GM12878 (cell line): ENCODE data around the gene INTS7. TPM values are rescaled to one million over a fixed set of nuclear protein-coding genes. Genes with fewer than 3 reads are reported as not detected.

Experiments used
- ATAC-seq: fragments of 200-7000 bp; cut with Tn5 transposase; 3 replicates; pipeline ENCODE4 v1.9.1; 2020; ENCODE audit warnings: mild to moderate bottlenecking, moderate library complexity
- BruUV-seq: library from RNA; stranded (reverse); fragments of 400-500 nt; replicated peaks from 2 replicates; lab custom pipeline; 2021; lab: Mats Ljungman, UMichigan
- CTCF ChIA-PET: fragments of 300-600 bp; sonication (Branson Sonifier 250); formaldehyde crosslinking; extraction: SDS; loops from one replicate; lab custom pipeline; 2021; ENCODE audit warnings: inconsistent platforms; lab: Yijun Ruan, JAX
- POLR2A ChIA-PET: fragments of 350-600 bp; formaldehyde crosslinking; extraction: SDS; loops from one replicate; lab custom pipeline; 2021; ENCODE audit warnings: inconsistent platforms; lab: Charles Lee
- RAD21 ChIA-PET: fragments of 300-600 bp; sonication (Branson Sonifier 250); formaldehyde crosslinking; loops from one replicate; lab custom pipeline; 2023; ENCODE audit warnings: antibody characterized with exemption; ENCODE audit not compliant: unreplicated experiment; lab: Charles Lee
- SMC1A ChIA-PET: fragments of 300-600 bp; sonication (Branson Sonifier 250); formaldehyde crosslinking; loops from one replicate; lab custom pipeline; 2023; ENCODE audit not compliant: unreplicated experiment, uncharacterized antibody; lab: Charles Lee
- DNase-seq: peaks from one replicate; pipeline ENCODE4 v3.0.0-alpha.2; 2011; ENCODE audit warnings: low read depth, low spot score
- FAIRE-seq: peaks from 3 replicates; lab custom pipeline; 2011; peaks lifted over from hg19 to GRCh38; lab: Jason Lieb, UNC
- H2AFZ ChIP-seq: 2 replicates; pipeline ENCODE4 v1.6.0; 2011; ENCODE audit warnings: low read depth, low read length, control low read depth; ENCODE audit not compliant: control insufficient read depth
- H3K27ac ChIP-seq: 2 replicates; pipeline ENCODE4 v1.5.1; 2011; ENCODE audit warnings: control low read depth; ENCODE audit not compliant: control insufficient read depth, insufficient read depth
- H3K27me3 ChIP-seq, 2 experiments: replicated peaks in 1 of 2; 2 replicates each; pipeline versions ENCODE4 v1.6.0 to v1.6.1; 2011; ENCODE audit warnings: low read length in 1 of 2; ENCODE audit not compliant: control insufficient read depth in 2 of 2, insufficient read depth in 2 of 2
- H3K36me3 ChIP-seq, 2 experiments: 2 replicates each; pipeline ENCODE4 v1.5.1; 2011; ENCODE audit warnings: low read length in 1 of 2; ENCODE audit not compliant: control insufficient read depth in 2 of 2, insufficient read depth in 2 of 2
- H3K4me1 ChIP-seq: 2 replicates; pipeline ENCODE4 v1.6.1; 2011; ENCODE audit warnings: mild to moderate bottlenecking, low read length, moderate library complexity, mixed read lengths; ENCODE audit not compliant: control insufficient read depth, insufficient read depth
- H3K4me2 ChIP-seq: 2 replicates; pipeline ENCODE4 v1.6.0; 2011; ENCODE audit warnings: control low read depth; ENCODE audit not compliant: control insufficient read depth, insufficient read depth
- H3K4me3 ChIP-seq: fragments of 200-600 bp; sonication (generic); 2 replicates; pipeline ENCODE4 v1.5.1; 2016
- H3K79me2 ChIP-seq: 2 replicates; pipeline ENCODE4 v1.6.0; 2011; ENCODE audit warnings: low read length; ENCODE audit not compliant: control insufficient read depth, insufficient read depth
- H3K9ac ChIP-seq: 2 replicates; pipeline ENCODE4 v1.8.0; 2011; ENCODE audit warnings: low read length, control low read depth, mixed read lengths; ENCODE audit not compliant: control insufficient read depth, insufficient read depth
- H3K9me3 ChIP-seq: replicated peaks from 3 replicates; pipeline ENCODE4 v1.5.1; 2011; ENCODE audit warnings: mild to moderate bottlenecking, low read length; ENCODE audit not compliant: control insufficient read depth, insufficient read depth
- H4K20me1 ChIP-seq: 2 replicates; pipeline ENCODE4 v1.6.0; 2011; ENCODE audit not compliant: control insufficient read depth, insufficient read depth
- ZNF687 ChIP-seq: fragments of 450-650 bp; IDR thresholded peaks from 2 replicates; pipeline ENCODE4 v1.6.1; 2017; ENCODE audit warnings: mild to moderate bottlenecking, moderate library complexity
- WGBS: methylation state at CpG from one replicate; pipeline ENCODE4 v1.1.6; 2016; ENCODE audit warnings: low lambda C conversion rate; ENCODE audit not compliant: insufficient replicate concordance, insufficient coverage; ENCODE audit errors: missing lambda C conversion rate; 5-methylcytosine and 5-hydroxymethylcytosine counted together
- in situ Hi-C: fragments of 300-500 bp; cut with MboI; formaldehyde crosslinking; loops from 9 replicates; pipeline ENCODE4 v1.14.3; 2018; ENCODE audit warnings: mixed read lengths
- intact Hi-C: fragments of 100-400 bp; cut with micrococcal nuclease; formaldehyde crosslinking; loops from one replicate; pipeline ENCODE4 v1.14.2; 2022; ENCODE audit not compliant: unreplicated experiment
- polyA plus RNA-seq, 11 experiments: library from polyadenylated mRNA; depleted of rRNA in 4 of 11; unstranded in 6 of 11; stranded (reverse) in 5 of 11; fragments of >200 nt; fragmentation: Nextera tagmentation in 4 of 11; fragmentation: Illumina TruSeq in 1 of 11; extraction: Ambion mirVana in 4 of 11; extraction: Trizol in 1 of 11; gene quantifications; 1 replicate in 1 of 11; 2 replicates in 10 of 11; pipeline versions ENCODE4 v1.2.1 to v1.2.3, GENCODE V29; 2011 to 2016; ENCODE audit warnings: inconsistent platforms in 2 of 11, missing spikeins in 2 of 11, low read depth in 1 of 11
- total RNA-seq, 4 experiments: library from RNA; depleted of rRNA in 3 of 4; stranded (reverse); fragments of >200 nt in 3 of 4; fragmentation: Illumina TruSeq in 1 of 4; extraction: Trizol in 1 of 4; gene quantifications; 2 replicates each; pipeline versions ENCODE4 v1.2.1 to v1.2.3, GENCODE V29; 2013 to 2021
- TF ChIP-seq, protein P1 (sequence below): fragments of 450-650 bp; IDR thresholded peaks from 2 replicates; pipeline ENCODE4 v1.6.1; 2018; ENCODE audit warnings: borderline replicate concordance, mild to moderate bottlenecking; ENCODE audit not compliant: partially characterized antibody

The INTS7 gene
- total and polyA plus RNA-seq, 10 of the 15 experiments (the other 5 are each of a cell fraction or from before 2014, with no cell fraction given): 17.1 to 49.1 (median 26.8) TPM

DNA sequence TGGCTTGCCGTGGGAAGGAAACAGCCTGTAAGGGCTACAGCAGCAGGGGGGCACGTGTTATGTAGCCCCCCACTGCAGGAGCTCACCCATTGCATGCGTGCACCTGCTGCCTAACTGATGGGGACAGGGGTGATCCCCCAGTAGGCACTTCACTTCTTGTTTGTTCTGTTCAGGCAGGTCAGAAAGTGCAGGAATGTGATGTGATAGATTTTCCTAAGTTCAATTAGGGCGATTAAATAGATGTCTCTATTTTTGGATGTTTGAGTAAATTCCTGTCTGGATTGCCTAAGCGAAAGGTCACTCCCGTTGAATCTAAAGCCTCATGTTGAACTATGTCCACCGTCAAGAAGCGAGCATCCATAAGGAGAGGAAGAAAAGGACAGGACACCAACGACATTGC is 126.0 kb downstream of the INTS7 start:
- ATAC-seq: no peak
- no peaks in the 10 kb centered on the region for H3K36me3 ChIP-seq
- TF ChIP-seq, protein P1, sequence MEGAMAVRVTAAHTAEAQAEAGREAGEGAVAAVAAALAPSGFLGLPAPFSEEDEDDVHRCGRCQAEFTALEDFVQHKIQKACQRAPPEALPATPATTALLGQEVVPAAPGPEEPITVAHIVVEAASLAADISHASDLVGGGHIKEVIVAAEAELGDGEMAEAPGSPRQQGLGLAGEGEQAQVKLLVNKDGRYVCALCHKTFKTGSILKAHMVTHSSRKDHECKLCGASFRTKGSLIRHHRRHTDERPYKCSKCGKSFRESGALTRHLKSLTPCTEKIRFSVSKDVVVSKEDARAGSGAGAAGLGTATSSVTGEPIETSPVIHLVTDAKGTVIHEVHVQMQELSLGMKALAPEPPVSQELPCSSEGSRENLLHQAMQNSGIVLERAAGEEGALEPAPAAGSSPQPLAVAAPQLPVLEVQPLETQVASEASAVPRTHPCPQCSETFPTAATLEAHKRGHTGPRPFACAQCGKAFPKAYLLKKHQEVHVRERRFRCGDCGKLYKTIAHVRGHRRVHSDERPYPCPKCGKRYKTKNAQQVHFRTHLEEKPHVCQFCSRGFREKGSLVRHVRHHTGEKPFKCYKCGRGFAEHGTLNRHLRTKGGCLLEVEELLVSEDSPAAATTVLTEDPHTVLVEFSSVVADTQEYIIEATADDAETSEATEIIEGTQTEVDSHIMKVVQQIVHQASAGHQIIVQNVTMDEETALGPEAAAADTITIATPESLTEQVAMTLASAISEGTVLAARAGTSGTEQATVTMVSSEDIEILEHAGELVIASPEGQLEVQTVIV: no peak
- TF ChIP-seq, all 136 proteins: peak for 0
- H3K4me3 ChIP-seq: no peak overlapping the region
- BruUV-seq: no TSS peak
- ChIA-PET CTCF (interaction anchor here (0.7 kb wide), 1 partner anchor 27 kb away, joined by 4 read pairs; no protein-coding TSS in a partner anchor), RAD21 (no interaction called here), POLR2A (interaction anchor here (0.6 kb wide), 1 partner anchor 231 kb away, joined by 3 read pairs; no protein-coding TSS in a partner anchor), SMC1A (interaction anchor here (1.2 to 2.0 kb wide), 3 partner anchors 15 to 25 kb away, joined by 3 to 10 read pairs (median 9); no protein-coding TSS in a partner anchor)
- H4K20me1 ChIP-seq: no peaks in the 10 kb centered on the region
- no peak overlapping the region for H2AFZ ChIP-seq
- no peak for DNase-seq
- intact Hi-C loops: no loop called here
- no peaks in the 10 kb centered on the region for H3K27me3 ChIP-seq
- WGBS: 75% methylated on average over 9 of the region's 9 CpGs
- no peak overlapping the region; the same call in 1 of the 2 replicates for H3K27ac ChIP-seq
- peaks cover 12% of the 10 kb centered on the region for H3K4me1 ChIP-seq
- no peak for FAIRE-seq
- peaks cover 8% of the 10 kb centered on the region; the same call in 2 of the 3 replicates for H3K9me3 ChIP-seq
- H3K4me2 ChIP-seq: no peak overlapping the region
- in situ Hi-C loops: no loop called here
- no peak overlapping the region for H3K9ac ChIP-seq
- no peaks in the 10 kb centered on the region for H3K79me2 ChIP-seq

- TF ChIP-seq ZNF687: no peak
- no peak; the same call in 2 of the 3 replicates for ATAC-seq
- no peak overlapping the region; the same call in 1 of the 2 replicates for H3K27ac ChIP-seq
- SMC1A ChIA-PET: interaction anchor here (1.2 to 2.0 kb wide), 2 partner anchors 16 to 26 kb away, joined by 3 to 10 read pairs; no protein-coding TSS in a partner anchor
- no peak overlapping the region for H2AFZ ChIP-seq
- RAD21 ChIA-PET: no interaction called here
- intact Hi-C loops (no loop called here), in situ Hi-C loops (no loop called here)
- no peaks in the 10 kb centered on the region for H3K79me2 ChIP-seq
- WGBS: 82% methylated on average over 2 of the region's 2 CpGs
- peaks cover 8% of the 10 kb centered on the region; the same call in 2 of the 3 replicates for H3K9me3 ChIP-seq
- no peak for FAIRE-seq
- no peaks in the 10 kb centered on the region for H4K20me1 ChIP-seq
- H3K4me1 ChIP-seq: peaks cover 12% of the 10 kb centered on the region
- no peak overlapping the region for H3K4me3 ChIP-seq
- no peak for DNase-seq
- no peak overlapping the region for H3K9ac ChIP-seq
- no peak overlapping the region for H3K4me2 ChIP-seq
- no TSS peak for BruUV-seq
- H3K36me3 ChIP-seq: no peaks in the 10 kb centered on the region
- POLR2A ChIA-PET: interaction anchor here (0.6 kb wide), 1 partner anchor 230 kb away, joined by 3 read pairs; no protein-coding TSS in a partner anchor
- no peaks in the 10 kb centered on the region for H3K27me3 ChIP-seq
- CTCF ChIA-PET: no interaction called here
These were observed 126.4 kb downstream of the INTS7 start for GRCh38 chr1:211908951-211909350.
